GM12873 (cell line): ENCODE results near the gene NUDC.

Source experiments
- TF ChIP-seq, protein P1 (sequence below): IDR thresholded peaks from 2 replicates; pipeline ENCODE4 v1.5.1; 2012; ENCODE audit warnings: low read depth, mild to moderate bottlenecking, moderate library complexity, low read length, control low read depth; ENCODE audit not compliant: insufficient read depth; ENCODE audit errors: missing control alignments

Gene NUDC

DNA sequence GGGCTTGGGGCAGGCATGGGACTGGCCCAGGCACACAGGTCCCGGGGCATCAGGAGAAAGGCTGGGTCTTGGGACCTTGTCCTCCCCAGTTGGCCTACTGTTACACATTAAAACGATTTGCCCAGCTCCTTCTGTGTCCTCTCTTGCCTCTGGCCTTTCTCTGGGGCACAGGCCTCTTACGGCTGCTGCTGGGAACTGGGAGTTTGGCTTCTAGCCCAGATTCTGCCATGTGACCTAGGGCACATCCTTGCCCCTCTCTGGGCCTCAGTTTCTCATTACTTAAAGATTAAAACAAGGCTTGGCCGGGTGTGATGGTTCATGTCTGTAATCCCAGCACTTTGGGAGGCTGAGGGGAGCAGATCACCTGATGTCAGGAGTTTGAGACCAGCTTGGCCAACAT, 24.7 kb downstream of the NUDC start:
- TF ChIP-seq, protein P1, sequence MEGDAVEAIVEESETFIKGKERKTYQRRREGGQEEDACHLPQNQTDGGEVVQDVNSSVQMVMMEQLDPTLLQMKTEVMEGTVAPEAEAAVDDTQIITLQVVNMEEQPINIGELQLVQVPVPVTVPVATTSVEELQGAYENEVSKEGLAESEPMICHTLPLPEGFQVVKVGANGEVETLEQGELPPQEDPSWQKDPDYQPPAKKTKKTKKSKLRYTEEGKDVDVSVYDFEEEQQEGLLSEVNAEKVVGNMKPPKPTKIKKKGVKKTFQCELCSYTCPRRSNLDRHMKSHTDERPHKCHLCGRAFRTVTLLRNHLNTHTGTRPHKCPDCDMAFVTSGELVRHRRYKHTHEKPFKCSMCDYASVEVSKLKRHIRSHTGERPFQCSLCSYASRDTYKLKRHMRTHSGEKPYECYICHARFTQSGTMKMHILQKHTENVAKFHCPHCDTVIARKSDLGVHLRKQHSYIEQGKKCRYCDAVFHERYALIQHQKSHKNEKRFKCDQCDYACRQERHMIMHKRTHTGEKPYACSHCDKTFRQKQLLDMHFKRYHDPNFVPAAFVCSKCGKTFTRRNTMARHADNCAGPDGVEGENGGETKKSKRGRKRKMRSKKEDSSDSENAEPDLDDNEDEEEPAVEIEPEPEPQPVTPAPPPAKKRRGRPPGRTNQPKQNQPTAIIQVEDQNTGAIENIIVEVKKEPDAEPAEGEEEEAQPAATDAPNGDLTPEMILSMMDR, result no peak

DNA sequence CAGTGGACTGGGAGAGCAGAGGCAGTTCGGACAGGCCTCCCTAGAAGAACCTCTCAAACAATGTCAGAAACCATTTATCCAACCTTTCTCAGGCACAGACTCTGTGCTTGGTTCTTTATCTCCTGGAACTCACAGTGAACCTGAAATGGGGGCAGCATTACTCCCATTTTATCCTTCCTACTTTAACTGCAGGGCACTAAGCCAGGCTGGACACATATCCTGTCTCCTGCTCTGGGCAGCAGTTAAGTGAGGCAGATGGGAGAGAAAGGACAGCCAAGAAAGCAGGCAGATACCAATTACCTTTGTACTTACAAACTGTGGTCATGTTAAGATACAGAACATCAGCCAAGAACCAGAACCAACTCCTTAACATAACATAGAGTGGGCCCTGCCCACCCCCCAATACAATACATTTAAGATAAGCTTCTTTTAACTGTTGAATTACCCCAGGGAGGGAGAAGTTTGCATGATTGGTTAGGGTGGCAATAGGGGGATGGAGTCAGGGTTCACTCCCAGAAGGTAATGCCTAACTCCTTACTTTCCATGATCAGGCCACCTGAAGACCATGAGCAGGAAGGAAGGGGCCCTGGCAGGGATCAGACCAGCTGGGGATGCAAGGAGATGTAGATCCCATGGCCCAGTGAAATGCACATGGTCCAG, 27.9 kb downstream of the NUDC start:
- TF ChIP-seq, protein P1, result no peak

DNA sequence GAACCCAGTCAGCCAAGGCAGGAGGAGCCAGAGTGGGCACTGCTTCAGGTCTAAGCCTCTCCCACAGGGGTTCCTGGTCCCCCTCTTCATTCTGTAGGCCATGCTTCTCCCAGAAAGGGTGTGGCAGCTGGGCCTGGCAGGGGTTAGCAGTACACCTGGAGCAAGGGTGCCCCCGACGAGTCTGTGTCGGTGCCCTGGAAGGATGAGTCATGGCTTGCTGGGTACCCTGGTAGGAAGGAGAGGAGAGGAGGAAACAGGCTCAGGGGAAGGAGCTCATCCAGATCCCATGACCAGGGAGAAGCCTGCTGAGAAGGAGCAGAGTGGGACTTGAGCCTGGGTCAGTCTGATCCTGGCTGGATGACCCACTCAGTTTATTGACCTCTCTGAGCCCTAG, 28.4 kb downstream of the NUDC start:
- TF ChIP-seq, protein P1, result no peak

DNA sequence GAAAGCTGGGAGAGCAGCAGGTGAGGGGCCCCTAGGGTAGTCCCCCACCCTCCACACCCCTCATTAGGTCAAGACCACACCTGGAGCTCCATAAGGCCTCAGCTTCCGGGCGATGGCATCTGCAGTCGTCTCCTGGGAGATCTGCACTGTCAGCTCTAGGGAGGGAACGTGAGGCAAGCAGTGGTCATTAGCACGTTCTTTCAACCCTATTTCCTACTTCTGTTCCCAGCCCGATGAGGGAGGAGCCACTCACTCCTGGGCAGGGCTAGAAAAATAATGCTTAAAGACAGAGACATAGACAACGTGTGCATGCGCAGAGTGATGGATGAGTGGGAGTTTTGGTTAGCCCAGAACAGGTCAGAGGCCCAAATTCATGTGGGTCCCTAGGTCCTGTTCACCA, 29.1 kb downstream of the NUDC start:
- TF ChIP-seq, protein P1, result no peak

DNA sequence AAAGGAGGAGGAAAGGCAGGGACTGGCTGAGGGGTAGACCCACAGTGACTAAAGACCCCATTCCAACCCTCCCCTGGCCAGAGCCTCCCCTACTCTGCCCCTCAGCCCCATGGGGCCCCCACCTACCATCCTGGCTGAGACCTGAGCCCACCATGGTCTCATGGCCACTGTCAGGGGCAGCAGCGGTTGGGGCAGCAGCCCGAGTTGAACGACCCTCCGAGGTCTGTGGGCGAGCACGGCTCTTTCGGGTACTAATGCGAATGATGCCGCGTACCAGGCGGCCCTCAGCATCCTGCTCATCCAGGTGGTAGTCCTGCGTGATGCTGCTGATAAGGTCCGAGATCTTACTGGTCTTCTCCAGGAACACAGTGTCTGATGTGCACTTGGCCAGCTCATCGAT, 29.7 kb downstream of the NUDC start:
- TF ChIP-seq, protein P1, result no peak

DNA sequence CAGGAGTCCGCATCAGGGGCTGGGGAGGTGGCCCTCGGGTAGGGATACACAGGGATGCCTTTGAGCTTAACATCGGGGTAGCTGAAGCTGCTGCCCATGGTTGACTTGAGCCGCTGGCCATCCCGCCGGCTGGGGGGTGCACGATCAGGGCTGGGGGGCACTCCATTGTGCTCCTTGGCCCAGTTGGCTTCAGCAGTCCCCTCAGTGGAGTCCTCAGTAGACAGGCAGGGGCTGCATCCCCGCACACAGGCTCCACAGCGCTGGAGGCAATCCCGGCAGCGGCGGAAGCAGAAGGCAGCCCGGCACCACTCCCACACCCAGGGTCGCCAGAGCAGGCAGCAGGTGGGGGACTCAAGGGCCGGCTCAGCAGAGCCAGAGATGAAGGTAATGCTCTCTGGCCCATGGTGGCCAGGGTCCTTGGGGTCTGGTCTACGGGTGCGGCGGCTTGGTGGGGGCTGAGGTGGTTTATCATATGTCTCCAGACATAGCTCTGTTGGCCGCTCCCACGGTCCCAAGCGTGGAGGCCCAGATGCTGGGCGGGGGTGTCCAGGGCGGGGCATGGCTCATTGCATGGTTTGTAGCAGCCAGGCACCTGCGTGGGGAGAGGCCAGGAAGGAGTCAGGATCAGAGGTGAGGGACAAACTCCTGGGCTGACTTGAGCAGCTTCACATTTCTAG, 30.4 kb downstream of the NUDC start:
- TF ChIP-seq, protein P1, result no peak

DNA sequence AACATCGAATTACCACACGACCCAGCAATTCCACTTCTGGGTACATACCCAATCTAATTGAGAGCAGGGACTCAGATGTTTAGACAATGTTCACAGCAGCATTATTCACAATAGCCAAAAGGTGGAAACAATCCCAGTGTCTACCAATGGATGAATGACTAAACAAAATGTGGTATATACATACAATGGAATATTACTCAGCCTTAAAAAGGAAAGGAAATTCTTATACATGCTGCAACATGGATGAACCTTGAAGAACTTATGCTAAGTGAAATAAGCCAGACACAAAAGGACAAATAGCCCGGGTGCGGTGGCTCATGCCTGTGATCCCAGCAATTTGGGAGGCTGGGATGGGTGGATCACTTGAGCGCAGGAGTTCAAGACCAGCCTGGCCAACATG, 31.8 kb downstream of the NUDC start:
- TF ChIP-seq, protein P1, result no peak
